ENCODE data around the gene INPP5K.
"Not testable (repeated sequence)": the region's sequence is repeated elsewhere in the genome, so short reads cannot be mapped to it uniquely, and the experiment has no call there.

The INPP5K gene

DNA sequence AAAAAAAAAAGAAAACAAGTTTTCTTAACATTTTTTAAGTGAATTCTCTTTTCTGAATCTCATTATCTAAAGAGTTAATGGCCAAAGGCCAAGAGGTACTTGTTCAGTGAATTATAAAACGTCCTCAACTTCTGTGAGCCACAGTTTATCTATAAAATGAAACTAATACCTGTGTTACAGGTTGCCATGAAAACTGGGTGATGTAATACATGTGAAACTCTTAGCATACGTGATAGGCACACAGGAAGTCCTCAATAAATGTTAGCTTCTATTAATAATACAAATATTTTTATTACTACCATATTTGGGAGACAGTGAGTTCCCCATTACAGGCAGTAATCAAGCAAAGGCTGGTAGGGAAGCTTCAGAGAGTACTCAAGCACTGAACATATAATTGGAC, 13.5 kb upstream of the INPP5K start:
- H3K9me3 ChIP-seq (replicated peaks; ENCODE audit: insufficient read depth, low read length), result no peaks in the 10 kb centered on the region
- peak overlapping the region; percentile 36; the same call in 1 of the 2 replicates for H3K27ac ChIP-seq (ENCODE audit: low read length)
- H3K4me1 ChIP-seq (ENCODE audit: low read length), result peaks cover 11% of the 10 kb centered on the region
- H3K9me2 ChIP-seq (replicated peaks; ENCODE audit: insufficient read depth, low read length), result no peaks in the 10 kb centered on the region
- no peak overlapping the region for H3K9ac ChIP-seq (ENCODE audit: low read length)
- peak overlapping the region; percentile 10; the same call in 1 of the 2 replicates for H3K4me2 ChIP-seq (ENCODE audit: low read depth, low read length)
- peaks cover 4% of the 10 kb centered on the region for H3K36me3 ChIP-seq (replicated peaks; ENCODE audit: insufficient read depth, low read length)
- H2AFZ ChIP-seq (ENCODE audit: low read length), result no peak overlapping the region
- peak; percentile 29 for DNase-seq
- H3K79me2 ChIP-seq (ENCODE audit: low read length), result no peaks in the 10 kb centered on the region
- H4K20me1 ChIP-seq (ENCODE audit: insufficient read depth, low read length), result no peaks in the 10 kb centered on the region
- no peaks in the 10 kb centered on the region for H3K27me3 ChIP-seq (replicated peaks; ENCODE audit: insufficient read depth, low read length)
- TF ChIP-seq CTCF (IDR thresholded peaks at IDR 0.05; ENCODE audit: low read length) (no peak), EZH2phosphoT487 (IDR thresholded peaks at IDR 0.05; ENCODE audit: low read length) (no peak), EZH2 (optimal IDR thresholded peaks at IDR 0.05; ENCODE audit: low read depth, low read length) (no peak)
- peaks cover 5% of the 10 kb centered on the region; the same call in 1 of the 2 replicates for H3F3A ChIP-seq (ENCODE audit: insufficient read depth, low read length)
- H3K4me3 ChIP-seq (ENCODE audit: low read length), result no peak overlapping the region

- H3K27ac ChIP-seq (ENCODE audit: low read length); H2AFZ ChIP-seq (ENCODE audit: low read length); H3K79me2 ChIP-seq (ENCODE audit: low read length); H3K9ac ChIP-seq (ENCODE audit: low read length); H3K4me2 ChIP-seq (ENCODE audit: low read depth, low read length); H4K20me1 ChIP-seq (ENCODE audit: insufficient read depth, low read length); H3K9me3 ChIP-seq (replicated peaks; ENCODE audit: insufficient read depth, low read length); H3K27me3 ChIP-seq (replicated peaks; ENCODE audit: insufficient read depth, low read length); H3K9me2 ChIP-seq (replicated peaks; ENCODE audit: insufficient read depth, low read length); H3F3A ChIP-seq (ENCODE audit: insufficient read depth, low read length); H3K4me3 ChIP-seq (ENCODE audit: low read length); H3K36me3 ChIP-seq (replicated peaks; ENCODE audit: insufficient read depth, low read length); DNase-seq: not testable (repeated sequence)
- peaks cover 11% of the 10 kb centered on the region for H3K4me1 ChIP-seq (ENCODE audit: low read length)
Observed at GRCh38 chr17:1526876-1527275, 10.5 kb upstream of the INPP5K start.

- Histone ChIP-seq H3K36me3 (replicated peaks; ENCODE audit: insufficient read depth, low read length) (no peaks in the 10 kb centered on the region), H4K20me1 (ENCODE audit: insufficient read depth, low read length) (no peaks in the 10 kb centered on the region), H3K4me3 (ENCODE audit: low read length) (no peak overlapping the region), H3K27ac (ENCODE audit: low read length) (no peak overlapping the region), H3K4me1 (ENCODE audit: low read length) (no peaks in the 10 kb centered on the region), H3K9ac (ENCODE audit: low read length) (no peak overlapping the region), H2AFZ (ENCODE audit: low read length) (no peak overlapping the region), H3K4me2 (ENCODE audit: low read depth, low read length) (no peak overlapping the region), H3K9me2 (replicated peaks; ENCODE audit: insufficient read depth, low read length) (no peaks in the 10 kb centered on the region), H3K79me2 (ENCODE audit: low read length) (peaks cover 3% of the 10 kb centered on the region), H3K9me3 (replicated peaks; ENCODE audit: insufficient read depth, low read length) (no peaks in the 10 kb centered on the region), H3F3A (ENCODE audit: insufficient read depth, low read length) (peaks cover 7% of the 10 kb centered on the region; the same call in 1 of the 2 replicates), H3K27me3 (replicated peaks; ENCODE audit: insufficient read depth, low read length) (no peaks in the 10 kb centered on the region)
- DNase-seq, result no peak
- TF ChIP-seq EZH2phosphoT487 (IDR thresholded peaks at IDR 0.05; ENCODE audit: low read length) (no peak), CTCF (IDR thresholded peaks at IDR 0.05; ENCODE audit: low read length) (no peak)
Observed at GRCh38 chr17:1522626-1523025, 6.2 kb upstream of the INPP5K start.

DNA sequence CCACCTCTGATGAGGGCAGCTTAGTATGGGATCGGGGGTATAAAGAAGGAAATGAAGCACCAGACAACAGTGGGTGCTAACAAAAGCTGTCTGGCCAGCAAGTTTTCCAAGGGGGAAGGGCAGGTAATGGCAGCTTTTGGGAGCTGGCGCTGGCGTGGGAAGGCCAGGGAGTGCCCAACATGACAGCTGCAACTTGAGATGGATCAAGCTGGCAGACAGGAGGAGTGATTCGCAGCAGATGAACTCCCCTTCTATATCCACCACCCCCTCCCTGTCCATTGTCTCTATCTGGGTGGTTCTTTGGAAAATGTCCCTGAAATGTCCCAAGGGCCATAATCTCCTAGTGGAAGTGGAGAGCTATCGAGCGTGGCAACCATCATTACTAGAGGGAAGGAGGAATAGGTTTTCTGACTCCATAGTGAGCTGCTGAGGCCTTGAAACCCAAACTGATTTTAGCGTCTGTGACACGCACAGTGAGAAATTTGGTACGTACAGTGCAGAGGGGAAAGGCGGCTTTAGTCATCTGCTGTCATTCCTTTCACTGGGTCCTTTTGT, 4.8 kb upstream of the INPP5K start:
- no peaks in the 10 kb centered on the region for H3K36me3 ChIP-seq (replicated peaks; ENCODE audit: insufficient read depth, low read length)
- H3K4me1 ChIP-seq (ENCODE audit: low read length), result no peaks in the 10 kb centered on the region
- H3K79me2 ChIP-seq (ENCODE audit: low read length), result peaks cover 12% of the 10 kb centered on the region
- no peak overlapping the region for H3K27ac ChIP-seq (ENCODE audit: low read length)
- no peak for TF ChIP-seq CTCF (IDR thresholded peaks at IDR 0.05; ENCODE audit: low read length)
- no peak for TF ChIP-seq EZH2 (optimal IDR thresholded peaks at IDR 0.05; ENCODE audit: low read depth, low read length)
- TF ChIP-seq EZH2phosphoT487 (IDR thresholded peaks at IDR 0.05; ENCODE audit: low read length), result no peak
- peaks cover 9% of the 10 kb centered on the region for H3F3A ChIP-seq (ENCODE audit: insufficient read depth, low read length)
- no peak for DNase-seq
- H3K4me3 ChIP-seq (ENCODE audit: low read length), result no peak overlapping the region
- H3K9me2 ChIP-seq (replicated peaks; ENCODE audit: insufficient read depth, low read length), result no peaks in the 10 kb centered on the region
- no peaks in the 10 kb centered on the region for H4K20me1 ChIP-seq (ENCODE audit: insufficient read depth, low read length)
- H3K9ac ChIP-seq (ENCODE audit: low read length), result no peak overlapping the region
- H2AFZ ChIP-seq (ENCODE audit: low read length), result no peak overlapping the region
- H3K4me2 ChIP-seq (ENCODE audit: low read depth, low read length), result no peak overlapping the region
- no peaks in the 10 kb centered on the region for H3K27me3 ChIP-seq (replicated peaks; ENCODE audit: insufficient read depth, low read length)
- no peaks in the 10 kb centered on the region for H3K9me3 ChIP-seq (replicated peaks; ENCODE audit: insufficient read depth, low read length)

Measured in MM.1S (cell line).